Spleen (tissue), 7 donors: ENCODE measurements around the gene MEGF6.

Source experiments
- CTCF ChIP-seq, 11 experiments: fragments of 200-600 bp in 7 of 11; fragments of 450-650 bp in 4 of 11; sonication (generic) in 4 of 11; IDR thresholded peaks in 8 of 11; conservative IDR thresholded peaks in 3 of 11; 1 replicate in 7 of 11; 2 replicates in 4 of 11; pipeline versions ENCODE4 v1.4.0 to v1.8.0; 2016 to 2021; ENCODE audit warnings: antibody characterized with exemption in 11 of 11, inconsistent platforms in 4 of 11, mild to moderate bottlenecking in 1 of 11
- POLR2AphosphoS5 ChIP-seq, 3 donors: sonication (generic); formaldehyde crosslinking; IDR thresholded peaks; one replicate each; pipeline ENCODE4 v1.5.1; 2017; ENCODE audit warnings: antibody characterized with exemption in 3 of 3
- donor health status: DM: no; HTN: no; CAD: no; lungs with moderate emphysema.
- donor health status: DM: no; HTN: no; CAD: no.
- donor health status: DM: no; HTN: no; CAD: no.

- TF ChIP-seq CTCF (IDR thresholded peaks at IDR 0.05 in 8 of 11, conservative IDR thresholded peaks at IDR 0.05 in 3 of 11): no peak
- no peak for TF ChIP-seq POLR2AphosphoS5 (IDR thresholded peaks at IDR 0.05)
Measured at GRCh38 chr1:3511306-3511705, 100.0 kb downstream of the MEGF6 start.
